GM21423 (cell line): Measurements from ENCODE around the gene SELENOF.
"Not testable (repeated sequence)": the region's sequence is repeated elsewhere in the genome, so short reads cannot be mapped to it uniquely, and the experiment has no call there.

Source experiments
- ATAC-seq: cut with Tn5 transposase; IDR thresholded peaks from one replicate; pipeline ENCODE4 v1.9.1; 2021; ENCODE audit warnings: mild to moderate bottlenecking, moderate library complexity; ENCODE audit not compliant: unreplicated experiment

SELENOF gene

GRCh38 chr1:86922445-86922844, 8.5 kb upstream of the SELENOF start:
- ATAC-seq = no peak

- ATAC-seq = no peak
Observed at GRCh38 chr1:86916752-86917151, 2.8 kb upstream of the SELENOF start.

DNA sequence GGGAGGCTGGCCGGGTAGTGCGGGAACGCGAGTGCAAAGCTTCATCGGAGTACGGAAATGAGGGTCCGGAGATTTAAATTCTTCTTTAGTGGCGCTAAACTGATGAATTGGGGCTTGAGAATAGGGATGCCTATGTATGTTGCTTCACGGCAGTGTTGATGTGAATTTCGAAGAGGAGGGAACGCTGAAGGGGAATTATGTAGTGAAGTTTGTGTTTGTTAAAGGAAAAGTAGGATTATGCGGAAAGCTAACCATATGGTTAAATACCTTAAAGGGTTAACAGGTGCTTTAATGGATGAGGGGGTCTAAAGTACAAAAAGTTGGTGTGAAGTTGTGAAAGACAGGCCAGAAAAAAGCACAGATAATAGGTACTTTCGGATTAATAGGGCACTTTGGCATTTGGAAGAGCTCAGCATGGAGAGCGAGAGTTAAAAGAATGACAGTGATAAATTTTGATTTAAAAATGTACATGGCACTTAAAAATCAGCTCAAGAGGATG, 1.9 kb upstream of the SELENOF start:
- ATAC-seq = no peak

DNA sequence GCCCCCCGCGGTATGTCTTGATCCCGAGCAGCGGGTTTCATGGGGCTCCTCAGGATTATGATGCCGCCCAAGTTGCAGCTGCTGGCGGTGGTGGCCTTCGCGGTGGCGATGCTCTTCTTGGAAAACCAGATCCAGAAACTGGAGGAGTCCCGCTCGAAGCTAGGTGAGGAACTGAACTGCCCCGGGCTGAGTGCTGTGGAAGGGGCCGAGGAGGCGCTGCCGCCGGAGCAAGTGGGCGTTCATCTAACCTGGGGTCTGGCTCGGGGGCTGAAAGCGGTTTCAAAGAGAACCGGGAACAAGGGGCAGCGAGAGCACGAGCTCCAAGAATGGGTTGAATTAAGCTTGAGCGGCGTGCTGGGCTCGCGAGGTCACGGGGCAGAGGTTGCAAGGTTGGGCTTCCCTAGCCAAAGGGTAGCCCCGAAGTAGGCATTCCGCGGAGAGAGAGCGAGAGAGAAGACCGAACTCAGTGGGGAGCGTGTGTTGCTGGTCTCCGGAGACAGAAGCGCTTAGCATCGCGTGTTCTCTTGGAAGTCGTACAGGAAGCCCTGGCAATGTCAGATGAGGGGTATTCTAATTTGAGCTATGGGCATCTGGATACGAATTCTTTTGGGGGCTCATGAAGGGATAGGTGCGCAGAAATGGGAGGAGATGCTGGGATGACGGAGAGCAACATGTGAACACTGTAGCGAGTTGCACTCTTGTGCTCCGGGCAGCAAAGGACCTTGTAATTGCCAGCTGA, 1.2 kb upstream of the SELENOF start:
- ATAC-seq = peak; percentile 20

- ATAC-seq = no peak
Observed at GRCh38 chr1:86914601-86914997, 673 bp upstream of the SELENOF start, which contains the start of gene HS2ST1. Gene HS2ST1 (plus strand): TSS chr1:86914635.

GRCh38 chr1:86913399-86913895, 479 bp downstream of the SELENOF start:
- ATAC-seq = no peak

DNA sequence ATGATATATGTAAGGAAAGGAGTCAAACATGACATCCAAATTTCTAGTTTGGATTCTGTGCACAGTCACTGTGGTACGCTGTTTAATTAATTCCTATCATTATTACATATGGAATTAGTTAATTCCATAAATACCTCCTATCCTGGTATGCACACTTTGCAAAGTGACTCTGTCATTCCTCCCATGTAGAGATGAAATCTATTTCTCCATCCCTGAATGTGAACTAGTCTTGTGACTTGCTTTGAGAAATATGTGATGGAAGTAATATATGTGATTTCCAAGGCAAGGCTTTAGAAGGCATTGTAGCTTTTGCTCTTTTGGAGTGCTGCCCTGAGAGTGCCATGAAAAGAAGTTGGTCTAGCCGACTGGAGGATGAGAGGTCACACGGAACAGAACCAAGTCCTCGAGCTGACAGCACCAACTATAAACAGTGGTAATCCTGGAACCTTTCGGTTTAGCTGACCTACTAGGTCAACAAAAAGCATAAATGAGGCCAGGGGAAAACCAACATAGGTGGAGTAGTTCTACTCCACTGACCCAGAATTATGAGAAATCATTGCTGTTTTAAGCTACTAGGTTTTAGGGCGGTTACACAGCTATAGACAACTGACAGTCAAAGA, 1.5 kb downstream of the SELENOF start:
- ATAC-seq = no peak

DNA sequence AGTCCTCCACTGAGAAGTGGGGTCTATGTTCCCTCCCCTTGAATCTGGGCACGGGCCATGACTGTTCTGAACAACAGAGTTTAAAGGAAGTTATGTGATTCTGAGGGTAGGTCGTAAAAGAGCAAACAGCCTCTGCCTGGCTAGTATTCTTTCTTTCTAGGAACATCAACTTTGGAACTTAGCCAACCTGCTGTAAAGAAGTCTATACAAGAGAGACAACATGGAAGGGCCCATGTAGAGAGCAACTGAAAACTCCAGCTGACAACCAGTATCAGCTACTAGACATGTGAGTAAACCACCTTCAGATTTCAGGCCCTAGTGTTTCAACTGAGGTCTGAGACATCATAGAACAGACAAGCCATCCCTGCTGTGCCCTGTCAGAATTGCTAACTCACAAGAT, 7.5 kb downstream of the SELENOF start:
- no peak for ATAC-seq

GRCh38 chr1:86905875-86906274, 8.1 kb downstream of the SELENOF start:
- no peak for ATAC-seq

- ATAC-seq = not testable (repeated sequence)
Observed at GRCh38 chr1:86899401-86899800, 14.5 kb downstream of the SELENOF start.

DNA sequence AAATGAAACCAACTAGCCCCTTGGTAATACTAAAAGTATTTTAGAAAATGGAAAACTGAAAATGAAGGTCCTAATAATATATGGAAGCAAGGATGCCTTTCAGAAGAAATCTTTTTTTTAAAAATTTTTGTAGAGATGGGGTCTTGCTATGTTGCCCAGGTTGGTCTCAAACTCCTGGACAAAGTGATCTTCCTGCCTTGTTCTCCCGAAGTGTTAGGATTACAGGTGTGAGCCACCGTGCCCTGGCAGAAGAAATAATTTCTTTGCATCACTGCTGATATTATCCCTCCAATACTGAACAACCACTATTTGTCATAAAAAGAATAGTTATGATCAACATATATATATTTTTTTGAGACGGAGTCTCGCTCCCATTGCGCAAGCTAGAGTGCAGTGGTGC, 25.6 kb downstream of the SELENOF start:
- ATAC-seq = no peak

GRCh38 chr1:86887479-86888162, 26.3 kb downstream of the SELENOF start:
- no peak for ATAC-seq

DNA sequence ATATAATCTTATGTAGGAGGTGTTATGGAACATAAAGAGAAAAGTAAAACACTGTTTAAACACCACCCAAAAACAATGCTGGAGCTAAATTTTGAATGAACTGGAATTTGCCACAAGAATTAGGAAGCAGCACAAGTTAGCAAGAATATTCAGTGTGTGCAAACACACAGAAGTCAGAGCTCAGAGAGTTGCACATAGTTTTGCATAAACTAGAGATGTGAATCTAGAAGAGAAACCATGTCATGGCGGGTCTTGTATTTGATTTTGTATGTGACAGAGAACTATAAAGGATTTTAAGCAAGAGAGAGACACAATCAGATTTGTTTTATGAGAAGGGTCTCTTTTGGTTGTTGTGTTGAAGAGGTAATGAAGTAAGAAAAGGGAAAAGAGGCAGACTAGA, 38.2 kb downstream of the SELENOF start:
- ATAC-seq = no peak

DNA sequence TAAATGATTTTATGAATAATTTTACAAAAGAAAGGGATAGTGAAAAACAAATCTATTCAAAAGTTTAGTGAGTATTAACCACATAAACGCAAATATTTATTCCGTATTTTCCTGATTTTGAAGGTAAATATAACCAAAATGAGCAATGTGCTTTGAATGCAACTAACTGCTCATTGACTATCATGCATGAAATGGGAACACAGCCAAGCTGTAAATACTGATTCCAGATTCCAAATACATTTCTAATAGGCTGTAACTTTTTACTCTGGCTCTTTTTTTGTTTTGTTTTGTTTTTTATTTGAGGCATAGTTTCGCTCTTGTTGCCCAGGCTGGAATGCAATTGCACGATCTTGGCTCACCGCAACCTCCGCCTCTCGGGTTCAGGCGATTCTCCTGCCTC, 41.8 kb downstream of the SELENOF start:
- no peak for ATAC-seq

DNA sequence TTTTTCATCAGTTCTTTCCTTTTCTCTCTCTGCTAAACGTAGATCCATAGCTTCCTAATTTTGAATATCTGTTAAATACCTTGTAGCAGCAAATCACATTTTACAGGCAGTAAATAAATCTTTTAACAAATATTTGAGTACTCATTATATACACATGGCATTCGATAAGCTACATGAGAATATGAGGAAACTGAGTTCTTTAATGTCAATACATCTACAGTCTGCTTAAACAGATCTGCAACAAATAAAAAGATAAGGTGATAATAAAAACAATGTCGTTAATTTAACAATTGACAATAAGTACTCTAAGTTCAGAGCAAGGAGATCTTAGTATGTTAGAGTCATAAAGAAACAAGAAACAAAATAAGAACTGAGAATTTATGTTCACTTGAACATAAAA, 42.9 kb downstream of the SELENOF start:
- ATAC-seq = no peak

GRCh38 chr1:86868477-86868876, 45.4 kb downstream of the SELENOF start:
- no peak for ATAC-seq

- not testable (repeated sequence) for ATAC-seq
Observed at GRCh38 chr1:86867278-86867677, 46.6 kb downstream of the SELENOF start.

DNA sequence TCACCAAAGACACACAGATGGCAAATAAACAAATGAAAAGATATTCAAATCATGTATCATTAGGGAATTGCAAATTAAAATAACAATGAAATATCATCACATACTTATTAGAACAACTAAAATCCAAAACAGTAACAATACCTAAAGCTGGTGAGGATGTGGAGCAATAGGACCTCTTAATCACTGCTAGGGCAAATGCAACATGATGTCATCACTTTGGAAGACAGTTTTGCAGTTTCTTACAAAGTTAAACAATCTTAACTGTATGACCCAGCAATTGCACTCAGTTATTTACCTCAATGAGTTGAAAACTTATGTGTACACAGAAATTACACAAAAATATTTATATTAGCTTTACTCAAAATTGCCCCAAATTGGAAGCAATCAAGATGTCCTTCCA, 47.3 kb downstream of the SELENOF start:
- ATAC-seq = no peak

- ATAC-seq = no peak
Observed at GRCh38 chr1:86865973-86866637, 47.8 kb downstream of the SELENOF start.

- no peak for ATAC-seq
Observed at GRCh38 chr1:86862920-86863319, 51.0 kb downstream of the SELENOF start.

DNA sequence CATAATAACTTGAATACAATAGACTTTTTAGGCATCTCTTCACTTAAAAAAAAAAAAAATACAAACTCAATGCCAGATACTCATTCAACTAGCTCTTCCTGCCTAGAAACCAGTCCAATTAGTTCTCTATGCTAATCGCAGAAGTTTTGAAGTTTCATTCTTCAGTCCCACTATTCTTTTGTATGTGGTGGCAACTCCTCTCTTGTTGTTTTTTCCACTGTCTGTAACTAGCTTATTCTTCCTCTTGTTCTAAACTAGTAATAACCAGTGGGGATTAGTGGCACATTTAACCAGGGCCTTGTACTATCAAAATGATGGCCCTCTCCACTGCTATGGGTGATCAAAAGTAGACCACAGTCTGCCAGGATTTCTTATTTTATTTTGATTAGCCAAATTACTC, 52.5 kb downstream of the SELENOF start:
- ATAC-seq = no peak
